ENCODE measurements around the gene NYAP1.
"Not testable (repeated sequence)": the region's sequence is repeated elsewhere in the genome, so short reads cannot be mapped to it uniquely, and the experiment has no call there.

The NYAP1 gene

GRCh38 chr7:100515072-100515532 is 31.4 kb downstream of the NYAP1 start:
- ChIA-PET CTCF (interaction anchor here (0.7 to 2.1 kb wide), 3 partner anchors 18 to 48 kb away, joined by 3 to 9 read pairs (median 7); no protein-coding TSS in a partner anchor), POLR2A (no interaction called here)

GRCh38 chr7:100516135-100516812 is 32.5 kb downstream of the NYAP1 start:
- TF ChIP-seq CTCF (IDR thresholded peaks at IDR 0.05; ENCODE audit: insufficient read depth, low read length, missing control alignments) = no peak
- no peak overlapping the region for H3K4me3 ChIP-seq (ENCODE audit: low read depth, low read length)
- peak; percentile 58 for DNase-seq (ENCODE audit: low read depth, low spot score)
- ChIA-PET CTCF (interaction anchor here (0.7 to 2.1 kb wide), 4 partner anchors 22 to 47 kb away, joined by 3 to 9 read pairs (median 5); partner anchors contain the start of gene AGFG2), POLR2A (no interaction called here)

More at GRCh38 chr7:100515072-100515532, 31.4 kb downstream of the NYAP1 start:
- TF ChIP-seq CTCF (IDR thresholded peaks at IDR 0.05; ENCODE audit: insufficient read depth, low read length, missing control alignments) = no peak
- H3K4me3 ChIP-seq (ENCODE audit: low read depth, low read length) = no peak overlapping the region
- DNase-seq (ENCODE audit: low read depth, low spot score) = no peak

GRCh38 chr7:100517305-100517704 is 33.6 kb downstream of the NYAP1 start:
- ChIA-PET POLR2A (no interaction called here), CTCF (interaction anchor here (1.4 to 2.1 kb wide), 2 partner anchors 46 to 53 kb away, joined by 3 to 7 read pairs; partner anchors contain the start of gene SPACDR)
- no peak for DNase-seq (ENCODE audit: low read depth, low spot score)
- no peak for TF ChIP-seq CTCF (IDR thresholded peaks at IDR 0.05; ENCODE audit: insufficient read depth, low read length, missing control alignments)
- H3K4me3 ChIP-seq (ENCODE audit: low read depth, low read length) = no peak overlapping the region

- DNase-seq (ENCODE audit: low read depth, low spot score) = no peak
- POLR2A ChIA-PET = no interaction called here
- CTCF ChIA-PET = interaction anchor here (1.0 to 1.1 kb wide), 2 partner anchors 40 to 44 kb away, joined by 3 to 5 read pairs; no protein-coding TSS in a partner anchor
- no peak for TF ChIP-seq CTCF (IDR thresholded peaks at IDR 0.05; ENCODE audit: insufficient read depth, low read length, missing control alignments)
- H3K4me3 ChIP-seq (ENCODE audit: low read depth, low read length) = no peak overlapping the region
These were observed 35.9 kb downstream of the NYAP1 start for GRCh38 chr7:100519580-100519979.

- ChIA-PET POLR2A (no interaction called here), CTCF (interaction anchor here (1.0 to 1.2 kb wide), 4 partner anchors 11 to 44 kb away, joined by 3 to 5 read pairs (median 3); no protein-coding TSS in a partner anchor)
- H3K4me3 ChIP-seq (ENCODE audit: low read depth, low read length) = no peak overlapping the region
- TF ChIP-seq CTCF (IDR thresholded peaks at IDR 0.05; ENCODE audit: insufficient read depth, low read length, missing control alignments) = no peak
- no peak for DNase-seq (ENCODE audit: low read depth, low spot score)
These were observed 36.4 kb downstream of the NYAP1 start for GRCh38 chr7:100520138-100520537.

- DNase-seq (ENCODE audit: low read depth, low spot score) = no peak
- ChIA-PET CTCF (interaction anchor here (1.0 to 1.2 kb wide), 2 partner anchors 10 to 39 kb away, joined by 3 read pairs; no protein-coding TSS in a partner anchor), POLR2A (no interaction called here)
- TF ChIP-seq CTCF (IDR thresholded peaks at IDR 0.05; ENCODE audit: insufficient read depth, low read length, missing control alignments) = no peak
- no peak overlapping the region for H3K4me3 ChIP-seq (ENCODE audit: low read depth, low read length)
These were observed 37.3 kb downstream of the NYAP1 start for GRCh38 chr7:100521076-100521475.

- CTCF ChIA-PET; DNase-seq (ENCODE audit: low read depth, low spot score); H3K4me3 ChIP-seq (ENCODE audit: low read depth, low read length): not testable (repeated sequence)
- POLR2A ChIA-PET = interaction anchor here (0.6 kb wide), 1 partner anchor 18 kb away, joined by 3 read pairs; no protein-coding TSS in a partner anchor
These were observed 38.3 kb downstream of the NYAP1 start for GRCh38 chr7:100521909-100522593.

GRCh38 chr7:100523192-100523591 is 39.5 kb downstream of the NYAP1 start:
- POLR2A ChIA-PET; CTCF ChIA-PET; DNase-seq (ENCODE audit: low read depth, low spot score); H3K4me3 ChIP-seq (ENCODE audit: low read depth, low read length): not testable (repeated sequence)
